ENCODE results near the gene ECE1.
"Not testable (repeated sequence)": the region's sequence is repeated elsewhere in the genome, so short reads cannot be mapped to it uniquely, and the experiment has no call there.

Gene ECE1

GRCh38 chr1:21290546-21290944, 282 bp upstream of the ECE1 start:
- DNase-seq = peak; percentile 7

GRCh38 chr1:21289127-21289526, 1.1 kb downstream of the ECE1 start:
- no peak for DNase-seq

- DNase-seq = no peak
Observed at GRCh38 chr1:21287905-21288514, 2.3 kb downstream of the ECE1 start.

- DNase-seq = not testable (repeated sequence)
Observed at GRCh38 chr1:21285386-21285785, 4.9 kb downstream of the ECE1 start.

- no peak for DNase-seq
Observed at GRCh38 chr1:21285055-21285372, 5.2 kb downstream of the ECE1 start.

GRCh38 chr1:21284206-21285054, 5.8 kb downstream of the ECE1 start:
- DNase-seq = no peak

- DNase-seq = no peak
Observed at GRCh38 chr1:21283524-21283923, 6.7 kb downstream of the ECE1 start.

- DNase-seq = not testable (repeated sequence)
Observed at GRCh38 chr1:21282020-21282419, 8.2 kb downstream of the ECE1 start.

GRCh38 chr1:21280482-21280881, 9.8 kb downstream of the ECE1 start:
- DNase-seq = no peak

GRCh38 chr1:21280011-21280471, 10.2 kb downstream of the ECE1 start:
- DNase-seq = no peak

GRCh38 chr1:21278860-21279845, 11.1 kb downstream of the ECE1 start:
- no peak for DNase-seq

GRCh38 chr1:21278208-21278859, 11.9 kb downstream of the ECE1 start:
- DNase-seq = no peak

GRCh38 chr1:21277180-21277579, 13.1 kb downstream of the ECE1 start:
- no peak for DNase-seq

- DNase-seq = no peak
Observed at GRCh38 chr1:21272540-21272939, 17.7 kb downstream of the ECE1 start.

- DNase-seq = no peak
Observed at GRCh38 chr1:21271550-21271949, 18.7 kb downstream of the ECE1 start.

- DNase-seq = peak; percentile 75
Observed at GRCh38 chr1:21270086-21270689, 20.1 kb downstream of the ECE1 start.

GRCh38 chr1:21269461-21270085, 20.7 kb downstream of the ECE1 start:
- DNase-seq = peak; percentile 23

GRCh38 chr1:21268281-21269239, 21.7 kb downstream of the ECE1 start:
- DNase-seq = no peak

GRCh38 chr1:21267191-21268077, 22.8 kb downstream of the ECE1 start:
- DNase-seq = no peak
